8988T (cell line): Measurements from ENCODE around the gene HSPD1.

Experiments used
- DNase-seq: peaks from one replicate; pipeline ENCODE4 v3.0.0; 2011

Gene HSPD1

GRCh38 chr2:197499594-197500502, at the start of gene HSPD1, which contains the start of gene HSPE1:
Gene HSPD1 (minus strand): TSS chr2:197499840. CDS start chr2:197498848, 992 bp downstream.
Gene HSPE1 (plus strand): TSS chr2:197500379. CDS start chr2:197500437, 58 bp downstream.
- DNase-seq: peak; percentile 80

GRCh38 chr2:197548582-197548981, 48.9 kb upstream of the HSPD1 start:
- DNase-seq: no peak

DNA sequence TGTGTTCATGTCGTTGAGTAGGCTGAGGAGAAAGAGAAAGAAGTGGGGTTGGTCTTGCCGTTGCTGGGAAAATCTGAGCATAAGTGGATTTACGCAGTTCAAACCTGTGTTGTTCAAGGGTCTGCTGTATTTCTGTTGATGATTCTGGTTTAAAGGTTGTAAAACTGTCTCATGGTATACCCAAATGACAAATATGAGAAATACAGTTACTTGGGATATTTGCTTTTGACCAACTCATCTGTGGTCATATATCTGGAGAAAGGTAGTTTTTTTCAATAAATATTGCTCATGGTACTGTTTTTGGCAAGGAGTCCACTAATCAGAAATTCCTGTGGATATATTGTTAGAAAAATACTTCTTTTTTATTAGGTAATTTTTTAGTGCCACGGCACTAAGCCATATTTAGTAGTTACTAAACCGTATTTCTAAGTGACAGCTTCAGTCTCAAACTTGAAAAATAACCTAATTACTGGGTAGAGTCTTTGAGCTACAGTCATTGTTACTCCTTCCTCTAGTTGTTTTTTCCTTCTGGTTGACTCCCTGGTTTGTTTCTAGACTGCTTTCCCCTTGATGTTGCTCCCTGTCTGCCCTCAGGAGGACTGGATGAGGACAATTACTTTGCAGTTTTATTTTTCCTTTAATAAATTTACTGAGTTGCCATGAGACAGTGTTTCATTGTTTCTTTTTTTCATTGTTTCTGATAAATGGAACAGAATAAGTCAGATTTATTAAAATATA, 47.7 kb upstream of the HSPD1 start:
- no peak for DNase-seq

DNA sequence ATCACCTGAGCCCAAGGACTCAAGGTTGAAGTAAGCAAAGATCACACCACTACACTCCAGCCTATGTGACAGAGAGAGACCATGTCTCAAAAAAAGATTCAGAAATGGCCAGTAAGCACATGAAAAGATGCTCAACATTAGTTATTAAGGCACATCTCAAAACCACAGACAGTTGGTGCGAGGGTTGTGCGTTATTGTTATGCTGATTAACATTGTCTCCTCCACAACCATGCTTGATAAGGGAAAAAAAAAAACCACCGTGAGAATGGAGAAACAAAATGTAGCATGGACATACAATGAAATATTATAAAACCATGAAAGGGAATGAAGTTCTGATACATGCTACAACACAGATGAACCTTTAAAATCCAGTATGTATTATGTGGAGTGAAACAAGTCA, 43.6 kb upstream of the HSPD1 start:
- DNase-seq: no peak

- DNase-seq: no peak
These were observed 40.1 kb upstream of the HSPD1 start for GRCh38 chr2:197539734-197540133.

GRCh38 chr2:197538412-197538811, 38.8 kb upstream of the HSPD1 start:
- DNase-seq: no peak

DNA sequence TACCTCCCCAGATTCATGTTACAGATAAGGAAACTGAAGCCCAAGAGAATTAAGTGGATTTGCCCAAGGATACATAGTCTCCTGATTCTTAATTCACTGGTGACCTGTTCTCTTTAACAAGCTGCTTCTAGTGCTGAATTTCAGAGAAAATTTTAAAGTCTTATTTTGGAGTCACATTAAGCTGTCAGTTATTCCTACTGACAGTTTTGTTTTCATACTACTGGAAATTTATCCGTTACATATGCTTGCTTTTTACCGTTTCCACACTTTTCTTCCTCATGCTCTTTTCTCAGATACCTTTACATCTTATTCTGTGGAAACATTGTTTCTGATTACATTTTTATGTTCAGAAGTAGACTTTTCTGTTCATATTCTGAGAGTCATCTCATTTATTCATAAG, 17.5 kb upstream of the HSPD1 start:
- no peak for DNase-seq

GRCh38 chr2:197516393-197516761, 16.7 kb upstream of the HSPD1 start:
- no peak for DNase-seq

DNA sequence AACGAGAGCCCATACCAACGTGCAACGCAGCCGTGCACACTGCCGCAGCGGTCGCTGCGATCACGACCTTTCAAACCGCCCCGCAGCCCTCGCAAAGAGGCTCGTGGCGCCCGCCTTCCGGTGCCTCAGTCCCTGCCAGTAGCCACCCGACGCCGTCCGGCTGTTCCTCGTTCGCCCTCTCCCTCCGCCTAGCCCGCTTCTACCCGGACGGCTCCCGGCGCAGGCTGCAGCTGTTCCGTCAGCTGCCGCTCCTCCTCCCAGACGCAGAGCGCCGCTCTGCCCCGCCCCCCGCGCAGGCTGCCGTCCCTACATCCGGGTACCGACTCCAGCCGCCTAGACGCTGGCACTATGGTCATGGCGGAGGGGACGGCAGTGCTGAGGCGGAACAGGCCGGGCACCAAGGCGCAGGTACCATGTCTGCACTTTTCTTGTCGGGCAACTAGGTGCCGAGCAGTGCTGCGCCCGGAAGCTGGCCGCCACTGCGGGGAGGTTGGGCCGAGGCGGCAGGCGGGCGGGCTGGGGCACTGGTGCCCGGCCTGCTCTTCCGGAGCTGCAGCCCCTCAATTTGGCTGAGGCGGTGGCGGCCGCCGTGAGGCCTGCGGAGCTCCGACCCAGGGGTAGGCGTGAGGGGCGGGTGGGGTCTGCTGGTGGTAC, 16.2 kb upstream of the HSPD1 start, which contains the start of gene MOB4:
Gene MOB4 (plus strand): TSS at position 328 of the 654 bp plus-strand sequence. CDS start 21 bp downstream, at position 349.
- peak; percentile 73 for DNase-seq

DNA sequence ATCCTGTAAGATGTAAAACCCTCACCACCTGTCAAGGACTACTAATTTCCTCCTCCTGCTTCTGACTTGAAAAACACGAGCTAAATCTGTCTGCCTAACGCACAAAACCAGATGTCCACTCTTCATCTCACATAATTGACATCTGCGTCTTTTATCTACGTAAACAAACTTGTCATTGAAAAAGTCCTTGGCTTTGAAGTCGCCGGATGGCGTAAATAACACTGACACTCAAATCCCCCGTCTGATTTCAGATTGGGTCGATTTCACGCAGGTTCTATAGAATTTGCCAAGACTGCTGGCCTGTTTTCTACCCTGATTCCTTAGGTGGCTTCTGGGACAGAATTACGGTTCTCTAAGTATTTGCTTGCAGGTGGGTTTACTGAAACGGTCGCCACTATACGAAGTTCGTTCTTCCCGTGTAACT, 15.7 kb upstream of the HSPD1 start:
- DNase-seq: no peak

DNA sequence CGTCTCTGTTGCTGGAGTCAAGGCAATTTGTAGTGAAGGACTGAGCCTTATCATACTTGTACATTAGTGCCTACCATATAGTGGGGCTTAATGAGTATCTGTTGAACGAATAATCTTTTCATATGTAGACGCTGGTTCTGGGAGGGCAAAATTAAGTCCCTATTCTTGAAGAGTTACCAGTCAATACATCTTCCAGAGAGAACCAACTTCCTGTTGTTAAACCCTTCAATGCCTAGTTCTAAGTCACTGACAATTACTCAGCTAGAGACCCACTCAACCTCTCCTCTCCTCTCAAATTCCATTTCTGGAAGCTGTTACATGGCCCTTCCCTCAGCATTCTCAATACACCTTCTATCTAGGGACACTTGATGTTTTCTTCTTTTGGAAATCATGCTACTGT, 15.1 kb upstream of the HSPD1 start:
- DNase-seq: no peak

DNA sequence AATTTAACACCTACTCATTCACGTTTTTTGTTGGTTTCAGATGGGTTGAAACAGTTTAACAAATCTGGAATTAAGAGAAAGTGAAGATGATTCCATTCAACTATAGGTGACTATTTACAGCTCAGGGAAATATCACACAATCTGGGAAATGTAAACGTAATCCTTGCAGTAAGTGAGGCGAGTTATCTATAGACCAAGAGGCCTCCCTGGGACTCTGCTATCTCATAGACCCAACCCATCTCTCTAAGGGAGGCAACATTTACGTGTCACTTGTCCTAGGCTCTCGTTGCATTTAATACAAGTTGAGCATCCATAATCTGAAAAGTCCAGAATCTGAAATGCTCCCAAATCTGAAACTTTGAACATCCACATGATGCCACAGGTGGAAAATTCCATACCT, 14.3 kb upstream of the HSPD1 start:
- DNase-seq: no peak

DNA sequence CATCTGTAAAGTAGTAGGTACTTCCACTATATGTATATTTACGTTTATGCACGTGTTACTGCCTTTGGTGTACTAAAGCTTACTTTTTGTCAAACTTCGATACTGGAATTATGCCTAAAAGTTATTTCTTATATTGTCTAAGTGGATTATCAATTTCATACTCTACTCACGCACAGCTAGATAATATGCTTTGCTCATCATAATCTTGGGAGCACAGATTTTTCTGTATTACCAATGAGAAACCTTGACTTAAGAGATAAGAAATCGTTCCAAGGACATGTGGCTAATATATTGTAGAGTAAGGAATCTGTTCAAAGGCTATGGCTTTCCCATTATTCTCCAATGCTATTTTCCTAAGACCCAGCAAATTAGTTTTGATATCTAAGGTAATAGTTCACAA, 7.0 kb upstream of the HSPD1 start:
- DNase-seq: no peak

DNA sequence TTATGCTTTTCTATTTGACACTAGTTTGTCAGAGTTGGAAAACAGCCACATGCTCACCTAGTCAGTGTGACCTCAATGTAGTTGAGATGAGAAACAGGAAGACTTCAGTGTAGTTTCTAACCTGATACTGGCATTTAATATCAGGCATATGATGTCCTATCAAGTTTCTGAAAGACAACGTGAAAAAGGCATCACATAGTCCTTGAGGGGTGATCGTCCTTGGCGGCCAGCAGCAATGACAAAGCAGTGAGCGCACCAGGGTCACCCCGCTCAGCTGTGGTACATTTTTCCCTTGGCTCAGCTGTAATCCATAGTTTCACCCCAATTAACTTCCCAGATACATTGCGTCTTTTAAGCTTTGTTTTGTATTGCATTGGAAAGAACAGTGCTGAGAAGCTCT, 4.9 kb upstream of the HSPD1 start:
- no peak for DNase-seq

DNA sequence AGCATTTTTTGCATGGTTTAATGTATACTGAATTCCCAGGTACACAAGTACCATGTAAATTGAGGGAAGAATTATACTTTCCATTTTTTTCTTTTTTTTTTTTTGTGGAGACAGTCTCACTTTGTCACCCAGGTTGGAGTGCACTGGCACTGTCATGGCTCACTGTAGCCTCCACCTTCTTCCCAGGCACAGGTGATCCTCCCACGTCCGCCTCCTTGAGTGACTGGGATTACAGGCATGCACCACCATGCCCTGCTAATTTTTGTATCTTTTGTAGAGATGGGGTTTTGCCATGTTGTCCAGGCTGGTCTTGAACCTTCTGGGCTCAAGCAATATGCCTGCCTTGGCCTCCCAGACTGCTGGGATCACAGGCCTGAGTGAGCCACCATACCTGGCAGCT, 4.4 kb upstream of the HSPD1 start:
- DNase-seq: no peak

DNA sequence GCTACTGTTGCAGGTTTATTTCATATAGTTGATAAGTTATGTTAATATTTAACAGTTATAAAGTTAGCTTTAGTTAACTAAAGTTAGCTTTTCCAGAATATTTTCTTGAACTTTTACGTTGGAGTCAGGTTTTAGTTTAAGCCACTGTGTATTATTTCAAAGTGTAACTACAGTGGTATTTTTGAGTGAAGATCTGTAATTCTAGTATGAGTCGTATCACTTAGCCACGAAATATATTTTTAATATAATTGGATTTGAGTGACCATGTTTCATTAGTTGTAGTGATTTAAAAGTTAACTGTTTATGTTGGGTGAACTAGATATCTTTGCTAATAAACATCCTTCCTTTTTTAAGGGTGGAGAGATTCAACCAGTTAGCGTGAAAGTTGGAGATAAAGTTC, 3.0 kb upstream of the HSPD1 start:
- no peak for DNase-seq

DNA sequence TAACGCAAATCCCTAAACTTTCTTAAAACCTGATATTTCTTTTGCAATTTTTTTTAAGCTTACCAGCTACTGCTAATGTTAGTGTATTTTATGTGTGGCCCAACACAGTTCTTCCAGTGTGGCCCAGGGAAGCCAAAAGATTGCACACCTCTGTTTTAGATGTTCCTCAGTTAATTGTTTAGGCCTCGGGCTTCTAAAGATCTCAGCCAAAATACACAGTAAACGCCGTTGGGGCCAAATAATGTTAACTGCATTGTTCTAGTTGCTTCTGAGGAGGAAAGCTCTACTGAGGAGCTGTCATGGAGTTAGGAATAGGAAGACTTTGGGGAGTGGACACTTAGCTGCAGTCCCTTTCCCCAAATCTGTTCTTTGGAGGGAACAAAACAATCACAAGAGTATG, 2.6 kb upstream of the HSPD1 start:
- DNase-seq: no peak

DNA sequence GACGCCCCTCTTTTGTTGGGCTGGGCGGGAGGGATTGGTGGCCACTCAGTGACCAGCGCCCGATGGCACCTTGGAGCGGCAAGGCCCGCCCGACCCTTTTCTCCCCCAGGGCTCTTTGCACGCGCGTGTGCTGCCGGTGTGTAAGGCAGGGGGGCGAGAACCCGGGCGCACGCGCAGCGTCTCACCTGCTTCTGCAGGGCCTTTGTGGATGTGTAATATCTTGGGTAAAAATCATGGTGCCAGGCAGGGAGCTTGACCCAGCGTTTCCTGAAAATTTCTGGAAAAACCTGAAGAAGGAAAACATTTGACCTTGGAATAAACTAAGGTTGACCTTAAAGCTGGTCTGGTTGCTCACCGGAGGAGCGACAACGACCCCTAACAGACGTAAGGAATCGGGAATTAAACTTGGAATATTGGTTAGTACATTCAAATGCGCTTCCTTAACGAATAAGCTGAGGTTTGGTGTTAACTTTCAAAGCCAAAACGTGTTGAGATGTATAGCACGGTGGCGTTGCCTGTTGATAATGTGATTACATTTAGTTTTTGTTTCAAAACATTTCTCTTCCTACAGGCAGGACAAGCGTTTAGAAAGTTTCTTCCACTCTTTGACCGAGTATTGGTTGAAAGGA, 977 bp upstream of the HSPD1 start:
- no peak for DNase-seq

DNA sequence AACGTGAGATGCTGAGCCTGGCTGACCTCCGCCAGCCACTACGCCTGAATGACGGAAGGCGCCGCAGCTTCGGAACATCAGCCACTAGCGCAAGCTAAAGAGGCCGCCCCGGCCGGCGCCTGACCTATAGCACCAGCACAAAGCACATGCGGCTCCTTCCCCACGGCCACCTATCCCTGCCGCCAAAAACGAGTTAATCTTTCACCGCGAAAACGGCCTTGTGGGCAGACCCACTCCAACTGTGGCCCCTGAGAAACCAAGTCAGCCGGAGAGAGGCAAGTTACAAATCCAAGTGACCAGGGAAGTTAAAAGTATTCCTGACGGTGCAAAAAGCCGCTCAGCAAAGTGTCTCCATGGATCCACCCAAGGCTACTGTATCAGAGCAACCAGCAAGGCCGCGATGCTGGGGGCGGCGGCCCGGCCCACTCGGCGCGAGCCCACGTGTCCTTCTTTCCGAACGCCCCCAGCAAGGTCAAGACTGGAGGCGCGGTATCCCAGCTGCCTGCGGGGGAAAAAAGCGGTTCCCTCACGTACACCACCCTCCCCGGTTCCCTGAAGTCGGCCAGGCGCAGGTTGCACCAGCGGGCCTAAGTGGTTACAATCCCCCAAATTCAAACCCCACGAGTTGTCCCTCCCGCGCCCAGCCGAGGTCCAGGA, 575 bp downstream of the HSPD1 start:
- no peak for DNase-seq

GRCh38 chr2:197498235-197498936, 1.3 kb downstream of the HSPD1 start:
- DNase-seq: no peak

DNA sequence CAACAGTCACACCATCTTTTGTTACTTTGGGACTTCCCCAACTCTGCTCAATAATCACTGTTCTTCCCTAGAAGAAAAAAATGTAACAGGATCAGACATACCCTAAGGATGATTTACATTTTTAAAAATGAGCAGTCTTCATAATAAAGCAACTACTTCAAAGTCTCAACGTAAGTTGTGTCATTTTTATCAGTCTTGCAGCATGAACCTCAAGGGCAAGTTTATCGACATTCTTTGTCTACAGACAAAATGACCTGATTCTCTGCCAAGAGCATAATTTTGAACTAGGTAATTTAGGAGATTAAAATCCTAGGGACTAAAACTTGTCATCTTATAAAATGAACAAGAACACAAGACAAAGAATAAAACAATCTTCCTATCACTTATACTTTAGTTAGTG, 2.3 kb downstream of the HSPD1 start:
- DNase-seq: no peak

DNA sequence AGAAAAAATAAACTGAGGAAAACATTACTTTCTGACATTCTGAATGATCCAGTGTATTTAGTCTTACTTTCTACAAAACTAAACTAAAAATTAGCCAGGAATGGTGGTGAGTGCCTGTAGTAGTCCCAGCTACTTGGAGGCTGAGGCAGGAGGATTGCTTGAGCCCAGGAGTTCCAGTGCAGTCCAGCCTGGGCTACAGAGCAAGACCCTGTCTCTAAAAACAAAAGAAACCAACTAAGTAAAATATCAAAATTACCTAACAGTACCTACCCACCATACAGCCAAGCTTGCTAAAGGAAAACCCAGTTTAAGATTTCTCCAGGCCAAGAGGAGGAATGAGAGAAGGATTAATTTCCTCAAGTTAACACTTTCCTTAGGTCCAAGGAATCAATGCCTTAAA, 2.9 kb downstream of the HSPD1 start:
- DNase-seq: no peak
